Muscle of leg (tissue), 11 donors: Measurements from ENCODE around the gene FNDC3B. TPM values are rescaled to one million over a fixed set of nuclear protein-coding genes. Genes with fewer than 3 reads are reported as not detected.
A peak's percentile ranks its signal among the peaks of the same experiment; 100 is the strongest.

Source experiments
- DNase-seq: peaks from one replicate; pipeline ENCODE4 v3.0.0; 2013
- H3K27ac ChIP-seq: one replicate; pipeline ENCODE4 v1.5.1; 2013; ENCODE audit warnings: mild to moderate bottlenecking, low read length, control low read depth
- H3K27me3 ChIP-seq: one replicate; pipeline ENCODE4 v1.6.1; 2013; ENCODE audit warnings: low read length; ENCODE audit not compliant: control insufficient read depth, insufficient read depth
- H3K36me3 ChIP-seq: one replicate; pipeline ENCODE4 v1.6.1; 2013; ENCODE audit warnings: low read length; ENCODE audit not compliant: control insufficient read depth, insufficient read depth
- H3K4me1 ChIP-seq: one replicate; pipeline ENCODE4 v1.6.1; 2013; ENCODE audit warnings: low read length; ENCODE audit not compliant: control insufficient read depth, insufficient read depth
- H3K4me3 ChIP-seq: one replicate; pipeline ENCODE4 v1.5.1; 2013; ENCODE audit warnings: low read length, control low read depth
- H3K9me3 ChIP-seq: replicated peaks from 2 replicates; pipeline ENCODE4 v1.6.1; 2013; ENCODE audit warnings: low read depth, low read length; ENCODE audit not compliant: control insufficient read depth
- WGBS: methylation state at CpG from one replicate; pipeline ENCODE4 v1.1.5; 2013; ENCODE audit warnings: missing lambda C conversion rate; ENCODE audit not compliant: insufficient coverage; 5-methylcytosine and 5-hydroxymethylcytosine counted together
- polyA plus RNA-seq, 8 donors: library from polyadenylated mRNA; unstranded; fragments of 120-200 nt; gene quantifications; one replicate each; pipeline versions ENCODE4 v1.2.1 to v1.2.3, GENCODE V29; 2013; ENCODE audit warnings: inconsistent platforms in 1 of 8, low replicate concordance in 1 of 8; ENCODE audit not compliant: insufficient read length in 8 of 8, insufficient read depth in 1 of 8
- total RNA-seq: library from RNA; stranded (reverse); fragments of 120-200 nt; gene quantifications from one replicate; pipeline ENCODE4 v1.2.4, GENCODE V29; 2013

Gene FNDC3B
- total and polyA plus RNA-seq, 9 donors: 35.1 to 98.8 (median 58.3) TPM

- no peak overlapping the region for H3K27ac ChIP-seq
- no peak for DNase-seq
- H3K27me3 ChIP-seq: no peaks in the 10 kb centered on the region
- no peaks in the 10 kb centered on the region for H3K36me3 ChIP-seq
- H3K4me1 ChIP-seq: peaks cover 21% of the 10 kb centered on the region
- WGBS: 84% methylated on average over 2 of the region's 3 CpGs
- H3K4me3 ChIP-seq: no peak overlapping the region
- no peaks in the 10 kb centered on the region for H3K9me3 ChIP-seq
Measured at GRCh38 chr3:172216911-172217310, 177.5 kb downstream of the FNDC3B start.

DNA sequence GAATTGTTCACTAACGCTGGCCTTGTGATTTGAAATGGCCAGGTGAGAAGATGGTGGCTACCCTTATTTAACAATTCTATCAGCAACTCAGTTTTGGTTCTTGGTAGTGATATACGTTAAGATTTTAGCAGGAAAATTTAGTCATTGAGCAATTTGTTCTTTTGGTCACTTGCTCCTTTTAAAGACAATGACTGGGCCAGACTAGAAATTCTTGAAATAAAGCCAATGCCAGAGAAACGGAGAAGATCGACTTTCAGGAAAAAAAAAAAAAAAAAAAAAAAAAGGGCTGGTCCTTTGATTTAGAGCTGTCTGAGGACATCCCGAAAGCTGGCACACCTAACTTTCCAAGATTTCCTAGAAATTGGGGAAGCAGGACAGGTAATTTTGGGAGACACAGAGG lies 178.5 kb downstream of the FNDC3B start:
- Histone ChIP-seq H3K27me3 (no peaks in the 10 kb centered on the region), H3K4me3 (no peak overlapping the region), H3K9me3 (no peaks in the 10 kb centered on the region), H3K36me3 (no peaks in the 10 kb centered on the region), H3K4me1 (peaks cover 17% of the 10 kb centered on the region), H3K27ac (no peak overlapping the region)
- 20% methylated on average over 2 of the region's 5 CpGs for WGBS
- DNase-seq: no peak

- Histone ChIP-seq H3K27ac (no peak overlapping the region), H3K4me1 (peaks cover 17% of the 10 kb centered on the region), H3K4me3 (no peak overlapping the region), H3K27me3 (no peaks in the 10 kb centered on the region), H3K9me3 (no peaks in the 10 kb centered on the region), H3K36me3 (no peaks in the 10 kb centered on the region)
- DNase-seq: no peak
- 17% methylated on average over 1 of the region's 5 CpGs for WGBS
Measured at GRCh38 chr3:172218350-172219323, 179.3 kb downstream of the FNDC3B start.

GRCh38 chr3:172219750-172220149 lies 180.4 kb downstream of the FNDC3B start:
- no peaks in the 10 kb centered on the region for H3K27me3 ChIP-seq
- no peaks in the 10 kb centered on the region for H3K36me3 ChIP-seq
- no peak overlapping the region for H3K27ac ChIP-seq
- DNase-seq: no peak
- H3K9me3 ChIP-seq: no peaks in the 10 kb centered on the region
- H3K4me1 ChIP-seq: peaks cover 13% of the 10 kb centered on the region
- no peak overlapping the region for H3K4me3 ChIP-seq

- WGBS: 100% methylated on average over 1 of the region's 2 CpGs
- no peak for DNase-seq
- H3K36me3 ChIP-seq: no peaks in the 10 kb centered on the region
- H3K4me1 ChIP-seq: peaks cover 12% of the 10 kb centered on the region
- no peak overlapping the region for H3K4me3 ChIP-seq
- H3K27me3 ChIP-seq: no peaks in the 10 kb centered on the region
- no peak overlapping the region for H3K27ac ChIP-seq
- no peaks in the 10 kb centered on the region for H3K9me3 ChIP-seq
Measured at GRCh38 chr3:172221547-172221946, 182.2 kb downstream of the FNDC3B start.

- no peak overlapping the region for H3K27ac ChIP-seq
- DNase-seq: no peak
- H3K36me3 ChIP-seq: peaks cover 6% of the 10 kb centered on the region
- peaks cover 7% of the 10 kb centered on the region for H3K4me1 ChIP-seq
- no peaks in the 10 kb centered on the region for H3K27me3 ChIP-seq
- no peaks in the 10 kb centered on the region for H3K9me3 ChIP-seq
- WGBS: 79% methylated on average over 5 of the region's 10 CpGs
- no peak overlapping the region for H3K4me3 ChIP-seq
Measured at GRCh38 chr3:172222478-172223071, 183.2 kb downstream of the FNDC3B start.

DNA sequence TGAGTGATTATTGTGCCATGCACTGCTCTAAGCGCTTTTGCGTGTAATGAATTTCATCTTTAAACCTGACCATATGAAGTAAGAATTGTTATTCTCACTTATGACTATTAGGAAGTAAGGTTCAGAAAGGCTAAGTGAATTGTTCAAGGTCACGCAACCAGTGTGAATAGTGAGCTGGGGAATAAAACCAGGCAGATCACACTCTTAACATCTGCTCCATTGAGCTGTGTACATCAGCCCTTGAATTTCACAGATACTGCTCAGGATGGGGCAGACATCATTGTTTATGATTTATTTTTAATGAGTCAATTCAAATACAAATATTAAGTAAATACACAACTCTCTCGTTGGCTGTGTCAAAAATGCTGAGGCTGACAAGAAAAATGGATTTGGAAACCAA lies 184.5 kb downstream of the FNDC3B start:
- Histone ChIP-seq H3K27ac (no peak overlapping the region), H3K9me3 (no peaks in the 10 kb centered on the region), H3K27me3 (no peaks in the 10 kb centered on the region), H3K4me3 (no peak overlapping the region), H3K36me3 (peaks cover 6% of the 10 kb centered on the region), H3K4me1 (no peaks in the 10 kb centered on the region)
- no peak for DNase-seq
- WGBS: no CpG with 5 or more reads among the region's 4 CpGs

GRCh38 chr3:172224560-172225214 lies 185.3 kb downstream of the FNDC3B start:
- H3K27me3 ChIP-seq: no peaks in the 10 kb centered on the region
- H3K27ac ChIP-seq: no peak overlapping the region
- DNase-seq: no peak
- WGBS: 100% methylated on average over 1 of the region's 7 CpGs
- H3K9me3 ChIP-seq: no peaks in the 10 kb centered on the region
- no peaks in the 10 kb centered on the region for H3K4me1 ChIP-seq
- no peak overlapping the region for H3K4me3 ChIP-seq
- peaks cover 6% of the 10 kb centered on the region for H3K36me3 ChIP-seq

DNA sequence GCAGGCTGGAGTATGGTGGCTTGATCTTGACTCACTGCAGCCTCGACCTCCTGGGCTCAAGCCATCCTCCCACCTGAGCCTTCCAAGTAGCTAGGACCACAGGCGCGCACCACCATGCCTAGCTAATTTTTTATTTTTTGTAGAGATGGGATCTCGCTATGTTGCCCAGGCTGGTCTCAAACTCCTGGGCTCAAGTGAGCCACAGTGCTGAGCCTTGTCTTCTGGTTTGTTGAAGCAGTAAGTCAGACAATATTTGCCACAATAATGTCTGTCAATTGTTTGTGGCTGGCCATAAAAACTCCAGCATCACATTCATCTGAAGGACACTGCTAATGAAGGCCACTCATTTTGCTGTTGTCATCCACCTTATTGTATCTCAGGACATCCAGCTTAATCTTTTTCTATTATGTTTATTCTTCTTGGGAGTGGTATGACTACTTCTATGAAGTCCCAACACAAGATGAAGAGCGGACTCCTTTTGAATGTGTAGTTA lies 185.9 kb downstream of the FNDC3B start:
- Histone ChIP-seq H3K27ac (no peak overlapping the region), H3K36me3 (peaks cover 6% of the 10 kb centered on the region), H3K27me3 (no peaks in the 10 kb centered on the region), H3K4me1 (no peaks in the 10 kb centered on the region), H3K4me3 (no peak overlapping the region), H3K9me3 (no peaks in the 10 kb centered on the region)
- DNase-seq: no peak
- 100% methylated on average over 1 of the region's 5 CpGs for WGBS

- H3K4me3 ChIP-seq: no peak overlapping the region
- no peaks in the 10 kb centered on the region for H3K9me3 ChIP-seq
- peaks cover 11% of the 10 kb centered on the region for H3K36me3 ChIP-seq
- no peaks in the 10 kb centered on the region for H3K27me3 ChIP-seq
- H3K4me1 ChIP-seq: no peaks in the 10 kb centered on the region
- no peak for DNase-seq
- WGBS: 82% methylated on average over 4 of the region's 5 CpGs
- peak overlapping the region; percentile 16 for H3K27ac ChIP-seq
Measured at GRCh38 chr3:172226831-172227230, 187.5 kb downstream of the FNDC3B start.
